Measurements from ENCODE around the gene DLEC1. TPM values are rescaled to one million over a fixed set of nuclear protein-coding genes. Genes with fewer than 3 reads are reported as not detected.
A peak's percentile ranks its signal among the peaks of the same experiment; 100 is the strongest.

DLEC1 gene
- total and polyA plus RNA-seq, 7 donors: 0.01 to 0.09 (median 0.05) TPM; not detected in 2

- DNase-seq: peak; percentile 61 to 68
- 59 to 70% (median 59%) methylated on average over 11 of the region's 11 CpGs for WGBS, 3 donors
- no peak overlapping the region for H3K27ac ChIP-seq
Measured at GRCh38 chr3:38117748-38118420, 78.9 kb downstream of the DLEC1 start.

GRCh38 chr3:38118421-38119247, 79.6 kb downstream of the DLEC1 start:
- Histone ChIP-seq H3K4me1 (no peaks in the 10 kb centered on the region), H3K4me3 (no peak overlapping the region), H3K27ac (no peak overlapping the region), H3K9me3 (no peaks in the 10 kb centered on the region), H3K27me3 (ENCODE audit: insufficient read depth in 3 of 3, low read length in 2 of 3) (no peaks in the 10 kb centered on the region), H3K36me3 (ENCODE audit: insufficient read depth in 1 of 2, low read depth in 1 of 2) (peaks cover 6 to 42% of the 10 kb centered on the region in 2 donors)
- intact Hi-C loops (cut with DNase I): loop anchor here in 1 of 2 donors (5.0 kb wide), 1 partner anchor 686 kb away; no protein-coding TSS in a partner anchor
- DNase-seq (no peak), ATAC-seq (no peak)
- no peak for TF ChIP-seq CTCF (IDR thresholded peaks at IDR 0.05)
- WGBS, 3 donors: 85 to 93% (median 87%) methylated on average over 13 of the region's 13 CpGs

More at GRCh38 chr3:38117748-38118420, 78.9 kb downstream of the DLEC1 start:
- ATAC-seq: peak; percentile 59 to 84 (median 76)
- H3K27me3 ChIP-seq (ENCODE audit: insufficient read depth in 3 of 3, low read length in 2 of 3): no peaks in the 10 kb centered on the region
- H3K36me3 ChIP-seq (ENCODE audit: insufficient read depth in 1 of 2, low read depth in 1 of 2): peaks cover 5 to 34% of the 10 kb centered on the region in 2 donors
- intact Hi-C loops (cut with DNase I): loop anchor here in 1 of 2 donors (5.0 kb wide), 1 partner anchor 686 kb away; no protein-coding TSS in a partner anchor
- TF ChIP-seq CTCF (IDR thresholded peaks at IDR 0.05): peak; percentile 54
- H3K9me3 ChIP-seq: no peaks in the 10 kb centered on the region
- no peaks in the 10 kb centered on the region for H3K4me1 ChIP-seq
- no peak overlapping the region for H3K4me3 ChIP-seq

- intact Hi-C loops (cut with DNase I): loop anchor here in 1 of 2 donors (5.0 kb wide), 1 partner anchor 687 kb away; no protein-coding TSS in a partner anchor
- ATAC-seq (no peak), DNase-seq (no peak)
- Histone ChIP-seq H3K4me1 (no peaks in the 10 kb centered on the region), H3K36me3 (ENCODE audit: insufficient read depth in 1 of 2, low read depth in 1 of 2) (peaks cover 6 to 48% of the 10 kb centered on the region in 2 donors), H3K4me3 (no peak overlapping the region), H3K27me3 (ENCODE audit: insufficient read depth in 3 of 3, low read length in 2 of 3) (no peaks in the 10 kb centered on the region), H3K9me3 (no peaks in the 10 kb centered on the region), H3K27ac (no peak overlapping the region)
- no peak for TF ChIP-seq CTCF (IDR thresholded peaks at IDR 0.05)
- WGBS, 3 donors: 89 to 100% (median 98%) methylated on average over 1 of the region's 1 CpG
Measured at GRCh38 chr3:38119248-38119544, 80.2 kb downstream of the DLEC1 start.

- Histone ChIP-seq H3K9me3 (no peaks in the 10 kb centered on the region), H3K27ac (no peak overlapping the region), H3K27me3 (ENCODE audit: insufficient read depth in 3 of 3, low read length in 2 of 3) (no peaks in the 10 kb centered on the region), H3K4me3 (no peak overlapping the region), H3K4me1 (no peaks in the 10 kb centered on the region), H3K36me3 (ENCODE audit: insufficient read depth in 1 of 2, low read depth in 1 of 2) (peaks cover 11 to 56% of the 10 kb centered on the region in 2 donors)
- ATAC-seq: no peak
- DNase-seq: no peak
- no peak for TF ChIP-seq CTCF (IDR thresholded peaks at IDR 0.05)
- intact Hi-C loops (cut with DNase I): loop anchor here (5.0 to 10.0 kb wide), 2 partner anchors 355 to 688 kb away; no protein-coding TSS in a partner anchor
- 87 to 90% (median 89%) methylated on average over 7 of the region's 7 CpGs for WGBS, 3 donors
Measured at GRCh38 chr3:38119821-38120692, 81.0 kb downstream of the DLEC1 start.

All from psoas muscle (tissue), 8 donors.